Spleen (tissue), 7 donors: Measurements from ENCODE around the gene TCAIM.

ENCODE experiments used
- CTCF ChIP-seq, 11 experiments: fragments of 200-600 bp in 7 of 11; fragments of 450-650 bp in 4 of 11; sonication (generic) in 4 of 11; IDR thresholded peaks in 8 of 11; conservative IDR thresholded peaks in 3 of 11; 1 replicate in 7 of 11; 2 replicates in 4 of 11; pipeline versions ENCODE4 v1.4.0 to v1.8.0; 2016 to 2021; ENCODE audit warnings: antibody characterized with exemption in 11 of 11, inconsistent platforms in 4 of 11, mild to moderate bottlenecking in 1 of 11
- POLR2A ChIP-seq, 3 donors: fragments of 450-650 bp; IDR thresholded peaks; one replicate each; pipeline ENCODE4 v1.5.1; 2017; ENCODE audit warnings: antibody characterized with exemption in 3 of 3, mild to moderate bottlenecking in 1 of 3
- POLR2AphosphoS5 ChIP-seq, 3 donors: sonication (generic); formaldehyde crosslinking; IDR thresholded peaks; one replicate each; pipeline ENCODE4 v1.5.1; 2017; ENCODE audit warnings: antibody characterized with exemption in 3 of 3
- donor health status: DM: no; HTN: no; CAD: no; lungs with moderate emphysema.
- donor health status: DM: no; HTN: no; CAD: no.
- donor health status: DM: no; HTN: no; CAD: no.

GRCh38 chr3:44419116-44419922 lies 80.8 kb downstream of the TCAIM start:
- TF ChIP-seq POLR2A (IDR thresholded peaks at IDR 0.05) (no peak), CTCF (IDR thresholded peaks at IDR 0.05 in 8 of 11, conservative IDR thresholded peaks at IDR 0.05 in 3 of 11) (no peak), POLR2AphosphoS5 (IDR thresholded peaks at IDR 0.05) (no peak)
